Activated gamma-delta T cell (primary cell): Measurements from ENCODE around the gene SLC35D2.
"Not testable (repeated sequence)": the region's sequence is repeated elsewhere in the genome, so short reads cannot be mapped to it uniquely, and the experiment has no call there.

Experiments used
- DNase-seq: peaks from one replicate; lab custom pipeline; 2025; lab: John Stamatoyannopoulos, UW

SLC35D2 gene

DNA sequence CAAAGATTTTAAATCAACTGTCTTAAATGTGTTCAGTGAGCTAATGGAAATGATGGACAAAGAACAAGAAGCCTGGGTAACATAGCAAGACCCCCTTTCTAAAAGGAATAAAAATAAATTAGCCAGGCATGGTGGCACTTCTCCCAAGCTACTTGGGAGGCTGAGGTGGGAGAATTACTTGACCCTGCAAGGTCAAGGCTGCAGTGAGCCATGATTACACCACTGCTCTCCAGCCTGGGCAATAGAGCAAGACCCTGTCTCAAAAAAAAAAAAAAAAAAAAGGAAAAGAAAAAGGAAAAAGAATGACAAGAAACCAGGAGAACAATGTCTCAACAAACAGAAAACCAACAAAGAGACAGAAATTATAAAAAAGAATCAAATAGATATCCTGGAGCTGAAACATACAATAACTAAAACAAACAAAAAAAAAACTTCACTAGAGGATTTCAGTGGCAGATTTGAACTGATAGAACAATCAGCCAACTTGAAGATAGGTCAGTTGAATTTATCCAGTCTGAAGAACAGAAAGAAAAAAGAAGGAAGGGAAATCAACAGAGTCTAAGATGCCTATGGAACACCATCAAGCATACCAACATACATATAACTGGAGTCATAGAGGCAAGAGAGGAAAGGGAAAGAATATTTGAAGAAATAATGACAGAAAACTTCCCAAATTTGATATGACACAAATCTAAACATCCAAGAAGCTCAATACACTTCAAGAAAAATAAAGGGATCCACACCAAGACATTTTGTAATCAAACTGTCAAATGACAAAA lies 16.8 kb upstream of the SLC35D2 start:
- DNase-seq = no peak

- DNase-seq = no peak
Observed at GRCh38 chr9:96399325-96399633, 15.8 kb upstream of the SLC35D2 start.

- DNase-seq = no peak
Observed at GRCh38 chr9:96398582-96399324, 15.2 kb upstream of the SLC35D2 start.

GRCh38 chr9:96395964-96396363 lies 12.5 kb upstream of the SLC35D2 start:
- no peak for DNase-seq

DNA sequence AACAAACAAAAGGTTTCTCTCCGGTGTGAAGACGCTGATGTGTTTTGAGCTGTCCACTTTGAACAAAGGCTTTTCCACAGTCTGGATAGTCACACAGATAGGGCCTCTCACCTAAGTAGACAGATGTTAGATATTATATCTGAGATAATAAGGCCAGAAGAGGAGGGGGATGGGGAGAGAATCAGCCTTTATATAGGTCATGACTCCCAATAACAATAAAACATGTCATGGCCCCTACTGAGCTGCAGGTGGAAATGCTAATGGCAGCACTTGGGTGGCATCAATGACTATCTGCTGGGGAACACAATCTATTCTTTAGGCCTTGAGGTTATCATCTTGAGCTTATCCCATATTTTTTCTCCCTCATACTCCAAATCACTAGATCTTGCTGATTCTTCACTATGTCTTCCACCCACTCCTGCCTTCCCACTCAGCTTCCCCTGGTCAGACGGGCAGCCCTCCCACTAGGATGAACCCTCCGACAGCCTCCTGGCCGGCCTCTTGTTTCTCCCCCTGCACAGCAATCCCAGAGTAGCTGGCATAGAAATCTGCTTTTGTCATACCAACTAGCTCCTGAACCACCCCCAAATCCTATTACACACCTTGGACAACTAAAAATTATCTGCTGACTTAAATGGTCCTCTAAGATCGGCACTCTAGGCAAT lies 11.5 kb upstream of the SLC35D2 start:
- DNase-seq = no peak

- DNase-seq = no peak
Observed at GRCh38 chr9:96392263-96392662, 8.8 kb upstream of the SLC35D2 start.

- DNase-seq = no peak
Observed at GRCh38 chr9:96391021-96391765, 7.7 kb upstream of the SLC35D2 start.

DNA sequence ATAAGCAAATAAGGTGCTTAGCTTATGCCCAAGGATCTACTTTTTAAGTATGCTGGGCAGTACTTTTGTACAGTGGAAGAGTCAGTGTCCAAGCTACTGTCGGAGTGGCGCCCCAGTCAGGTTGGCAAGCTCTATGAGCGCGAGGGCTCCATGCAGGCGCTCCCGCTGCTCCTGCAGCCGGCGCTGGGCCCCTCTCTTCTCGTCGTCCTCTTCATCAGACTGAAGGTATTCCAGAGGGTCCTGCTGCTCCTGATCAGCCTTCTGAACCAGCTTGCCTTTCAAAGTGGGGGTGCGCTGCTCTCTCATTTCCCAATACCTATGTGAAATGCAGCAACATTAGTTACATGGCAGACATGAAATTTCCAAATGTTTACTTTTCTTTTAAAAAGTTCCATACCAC lies 4.6 kb upstream of the SLC35D2 start:
- no peak for DNase-seq

DNA sequence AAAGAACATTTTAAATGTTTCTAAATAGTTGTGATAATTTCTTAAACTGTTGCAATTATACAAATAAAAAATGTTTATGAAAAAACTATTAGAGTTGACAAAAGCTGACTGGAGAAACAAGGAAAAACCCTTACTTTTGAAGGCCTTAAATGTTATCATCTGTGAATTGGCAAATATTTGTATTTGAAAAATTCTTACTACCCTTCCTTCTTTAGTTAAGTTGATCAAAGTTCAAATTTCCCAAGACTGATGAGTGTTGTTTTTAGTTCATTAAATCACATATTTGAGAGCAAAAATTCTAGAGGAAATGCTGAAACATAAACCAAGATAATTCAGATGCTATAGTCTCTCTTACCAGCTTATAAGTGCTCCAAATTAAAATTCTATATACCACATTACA lies 2.6 kb upstream of the SLC35D2 start:
- DNase-seq = no peak

- no peak for DNase-seq
Observed at GRCh38 chr9:96382839-96383164, 709 bp downstream of the SLC35D2 start.

DNA sequence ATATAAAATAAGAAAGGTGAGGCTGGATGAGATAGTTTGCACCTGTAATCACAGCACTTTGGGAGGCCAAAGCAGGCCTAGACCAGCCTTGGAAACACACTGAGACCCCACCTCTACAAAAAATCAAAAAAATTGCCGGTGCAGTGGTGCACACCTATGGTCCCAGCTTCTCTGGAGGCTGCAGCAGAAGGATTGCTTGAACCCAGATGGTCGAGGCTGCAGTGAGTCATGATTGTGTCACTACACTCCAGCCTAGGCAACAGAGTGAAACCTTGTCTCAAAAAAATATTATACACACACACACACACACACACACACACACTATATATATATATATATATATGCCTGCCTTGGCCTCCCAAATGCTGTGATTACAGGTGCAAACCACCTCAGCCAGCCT lies 1.3 kb downstream of the SLC35D2 start:
- no peak for DNase-seq

GRCh38 chr9:96381696-96382095 lies 1.8 kb downstream of the SLC35D2 start:
- no peak for DNase-seq

DNA sequence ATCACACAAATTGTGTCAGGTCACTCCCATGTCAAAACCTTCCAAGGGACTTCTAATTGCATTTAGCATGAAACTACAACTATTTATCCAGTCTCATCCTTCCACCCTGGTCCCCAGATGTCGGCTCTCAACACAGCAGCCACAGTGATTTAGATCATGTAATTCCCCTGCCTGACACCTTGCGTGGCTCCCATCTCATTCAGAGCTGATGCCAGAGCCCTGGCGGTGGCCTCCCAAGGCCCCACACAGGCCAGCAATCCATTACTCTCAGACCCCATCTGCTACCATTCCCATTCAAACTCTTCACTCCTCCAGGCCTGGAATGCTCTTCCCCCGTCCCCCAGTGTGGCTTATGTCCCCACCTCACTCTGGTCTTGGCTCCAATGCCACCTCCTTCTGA lies 2.4 kb downstream of the SLC35D2 start:
- DNase-seq = no peak

GRCh38 chr9:96379461-96379860 lies 4.0 kb downstream of the SLC35D2 start:
- no peak for DNase-seq

- DNase-seq = no peak
Observed at GRCh38 chr9:96378187-96378586, 5.3 kb downstream of the SLC35D2 start.

- DNase-seq = no peak
Observed at GRCh38 chr9:96376891-96377874, 6.3 kb downstream of the SLC35D2 start.

GRCh38 chr9:96375507-96375906 lies 8.0 kb downstream of the SLC35D2 start:
- not testable (repeated sequence) for DNase-seq

DNA sequence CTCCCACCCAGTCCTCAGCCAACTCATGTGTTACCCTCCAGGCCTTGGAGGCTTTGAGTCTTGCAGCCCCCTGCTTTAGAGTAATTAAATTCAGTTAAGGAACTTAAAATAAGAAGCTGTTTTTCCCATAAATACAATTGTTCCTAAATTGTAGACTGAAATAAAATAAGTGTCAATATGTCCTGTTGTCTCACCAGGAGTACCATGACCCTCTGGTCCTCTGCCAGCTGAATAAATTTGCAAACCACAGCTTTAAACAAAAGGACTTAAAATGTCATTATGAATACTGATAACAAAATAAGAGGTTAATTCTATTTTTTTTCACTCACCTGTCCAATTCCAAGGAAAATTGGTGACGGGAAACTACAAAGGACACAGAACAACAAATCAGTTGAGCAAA lies 15.6 kb downstream of the SLC35D2 start:
- DNase-seq = no peak

DNA sequence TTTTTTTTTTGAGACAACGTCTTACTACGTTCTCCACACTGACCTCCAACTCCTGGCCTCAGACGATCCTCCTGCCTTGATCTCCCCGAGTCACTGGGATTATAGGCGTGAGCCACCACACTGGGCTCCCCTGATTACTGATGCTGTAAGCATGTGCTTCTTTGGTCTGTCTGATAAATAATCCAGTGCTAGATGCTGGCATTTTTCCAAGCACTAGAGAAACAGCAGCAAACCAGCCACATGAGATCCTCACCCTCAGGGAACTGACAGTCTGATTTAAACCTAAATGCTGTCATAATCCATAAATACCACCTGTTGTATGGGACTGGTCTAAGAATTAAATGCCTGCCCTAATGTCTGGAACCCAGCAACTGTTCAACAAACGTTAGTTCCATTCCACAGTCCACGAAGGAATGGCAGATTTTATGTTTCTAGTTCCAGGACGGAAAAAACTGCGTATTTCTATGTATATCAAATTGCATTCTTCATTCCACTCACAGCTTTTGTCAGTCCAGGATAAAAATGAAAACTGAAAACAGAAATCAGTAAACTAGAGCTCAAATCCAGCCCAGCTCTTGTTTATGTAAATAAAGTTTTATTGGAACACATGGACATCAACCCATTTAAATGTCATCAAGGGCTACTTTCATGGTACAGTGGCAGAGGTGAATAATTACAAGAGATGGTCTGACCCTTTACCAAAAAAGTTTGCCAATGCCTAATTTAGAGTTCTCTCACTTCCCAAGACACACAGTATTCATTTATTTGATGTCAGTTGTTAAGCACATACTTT lies 20.1 kb downstream of the SLC35D2 start:
- no peak for DNase-seq

DNA sequence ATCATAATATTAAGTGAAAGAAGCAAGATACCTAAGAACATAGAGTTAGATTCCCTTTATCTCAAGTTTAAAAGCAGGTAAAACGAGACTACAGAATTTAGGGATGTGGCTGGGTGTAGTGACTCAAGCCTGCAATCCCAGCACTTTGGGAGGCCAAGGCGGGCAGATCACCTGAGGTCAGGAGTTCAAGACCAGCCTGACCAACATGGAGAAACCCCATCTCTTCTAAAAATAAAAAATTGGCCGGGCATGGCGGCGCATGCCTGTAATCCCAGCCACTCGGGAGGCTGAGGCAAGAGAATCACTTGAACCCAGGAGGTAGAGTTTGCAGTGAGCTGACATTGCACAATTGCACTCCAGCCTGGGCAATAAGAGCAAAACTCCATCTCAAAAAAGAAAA lies 21.4 kb downstream of the SLC35D2 start:
- DNase-seq = not testable (repeated sequence)
